GM12865 (cell line): ENCODE results near the gene PITRM1.
"Not testable (repeated sequence)": the region's sequence is repeated elsewhere in the genome, so short reads cannot be mapped to it uniquely, and the experiment has no call there.

Experiments
- DNase-seq: peaks from one replicate; pipeline ENCODE4 v3.0.0; 2010; ENCODE audit warnings: low read depth
- H3K4me3 ChIP-seq: 2 replicates; pipeline ENCODE4 v1.5.1; 2011; ENCODE audit warnings: mild to moderate bottlenecking, low read depth, low read length, control low read depth
- CTCF ChIP-seq: IDR thresholded peaks from 2 replicates; pipeline ENCODE4 v1.5.1; 2011; ENCODE audit warnings: low read length, control low read depth, low read depth, inconsistent platforms; ENCODE audit not compliant: insufficient read depth; ENCODE audit errors: missing control alignments

The PITRM1 gene

DNA sequence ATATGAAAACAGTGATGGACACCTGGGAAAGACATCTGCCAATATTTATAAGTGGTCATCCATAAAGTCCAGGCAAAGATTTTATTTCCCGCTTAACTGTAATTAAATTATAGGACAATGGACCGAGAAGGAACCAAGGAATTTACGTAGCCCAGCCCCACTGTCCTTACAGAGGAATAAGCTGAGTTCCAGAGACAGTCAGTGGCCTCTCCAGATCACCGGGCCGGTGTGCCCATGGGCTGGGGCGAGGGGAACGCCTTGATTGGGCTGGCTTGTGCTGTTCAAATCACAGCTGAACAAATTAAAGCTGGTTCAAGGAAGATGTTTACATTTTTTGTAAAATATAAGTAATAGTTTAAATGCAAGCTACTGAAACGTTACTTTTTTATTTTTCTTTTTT is 64.5 kb downstream of the PITRM1 start:
- no peak for DNase-seq
- TF ChIP-seq CTCF = no peak
- no peak overlapping the region for H3K4me3 ChIP-seq

DNA sequence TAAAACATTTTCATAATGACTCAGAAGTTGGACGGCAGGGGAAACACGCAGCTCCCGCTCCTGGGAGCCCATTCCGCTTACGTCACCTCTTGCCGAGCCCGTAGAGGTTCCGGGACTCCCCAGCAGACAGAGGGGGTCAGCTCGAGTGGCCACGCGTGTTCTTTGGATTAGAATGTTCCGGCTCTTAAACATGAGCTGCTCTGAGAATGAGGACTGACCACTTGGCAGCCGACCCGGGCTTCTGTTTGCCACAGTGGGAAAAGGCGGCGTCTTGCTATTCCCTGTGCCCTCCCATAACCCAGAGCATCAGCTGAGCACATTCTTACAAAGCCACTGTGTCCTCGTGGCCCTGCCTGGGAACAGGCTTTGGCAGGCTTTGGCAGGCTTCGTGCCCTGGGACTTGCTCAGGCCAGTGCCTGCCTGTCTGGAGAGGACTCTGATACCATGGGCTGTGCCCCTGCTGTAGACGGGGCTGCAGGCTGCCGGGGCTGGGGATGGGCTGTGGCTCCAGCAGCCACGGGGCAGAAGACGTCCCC is 65.1 kb downstream of the PITRM1 start:
- no peak for DNase-seq
- H3K4me3 ChIP-seq = no peak overlapping the region
- no peak for TF ChIP-seq CTCF

GRCh38 chr10:3106928-3107425 is 65.6 kb downstream of the PITRM1 start:
- no peak overlapping the region for H3K4me3 ChIP-seq
- no peak for DNase-seq
- no peak for TF ChIP-seq CTCF

DNA sequence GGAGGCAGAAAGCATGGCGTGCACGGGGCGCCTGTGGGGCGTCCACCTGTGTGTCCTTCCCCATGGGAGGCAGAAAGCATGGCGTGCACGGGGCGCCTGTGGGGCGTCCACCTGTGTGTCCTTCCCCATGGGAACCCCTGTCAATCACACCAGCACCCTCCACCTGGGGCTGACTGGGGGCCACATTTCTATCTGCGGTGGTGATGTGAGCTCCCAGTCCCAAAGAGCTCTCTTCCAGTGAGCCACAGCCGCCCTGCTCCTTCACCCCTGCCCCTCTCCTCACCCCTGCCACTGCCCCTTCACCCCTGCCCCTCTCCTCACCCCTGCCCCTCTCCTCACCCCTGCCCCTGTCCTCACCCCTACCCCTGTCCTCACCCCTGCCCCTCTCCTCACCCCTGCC is 66.3 kb downstream of the PITRM1 start:
- DNase-seq, H3K4me3 ChIP-seq: not testable (repeated sequence)

- no peak overlapping the region for H3K4me3 ChIP-seq
- no peak for TF ChIP-seq CTCF
- DNase-seq = no peak
These were observed 66.7 kb downstream of the PITRM1 start for GRCh38 chr10:3105905-3106304.

DNA sequence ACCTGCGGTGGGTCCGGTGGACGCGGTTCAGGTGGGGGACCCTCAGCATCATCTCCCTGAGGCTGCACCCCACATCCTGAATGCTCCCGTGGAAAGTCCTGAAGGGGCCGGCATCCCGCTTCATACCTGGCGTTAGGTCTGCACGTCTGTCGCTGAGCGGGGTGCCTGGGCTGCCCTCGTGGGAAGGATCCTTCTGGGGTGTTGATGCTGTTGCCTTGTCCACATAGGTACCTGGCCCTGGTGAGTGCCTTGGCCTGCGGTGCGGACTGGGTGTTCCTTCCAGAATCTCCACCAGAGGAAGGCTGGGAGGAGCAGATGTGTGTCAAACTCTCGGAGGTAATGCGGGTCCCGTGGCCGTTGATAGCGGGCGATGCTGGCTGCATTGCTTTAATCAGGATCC is 67.4 kb downstream of the PITRM1 start:
- no peak overlapping the region for H3K4me3 ChIP-seq
- TF ChIP-seq CTCF = no peak
- no peak for DNase-seq

DNA sequence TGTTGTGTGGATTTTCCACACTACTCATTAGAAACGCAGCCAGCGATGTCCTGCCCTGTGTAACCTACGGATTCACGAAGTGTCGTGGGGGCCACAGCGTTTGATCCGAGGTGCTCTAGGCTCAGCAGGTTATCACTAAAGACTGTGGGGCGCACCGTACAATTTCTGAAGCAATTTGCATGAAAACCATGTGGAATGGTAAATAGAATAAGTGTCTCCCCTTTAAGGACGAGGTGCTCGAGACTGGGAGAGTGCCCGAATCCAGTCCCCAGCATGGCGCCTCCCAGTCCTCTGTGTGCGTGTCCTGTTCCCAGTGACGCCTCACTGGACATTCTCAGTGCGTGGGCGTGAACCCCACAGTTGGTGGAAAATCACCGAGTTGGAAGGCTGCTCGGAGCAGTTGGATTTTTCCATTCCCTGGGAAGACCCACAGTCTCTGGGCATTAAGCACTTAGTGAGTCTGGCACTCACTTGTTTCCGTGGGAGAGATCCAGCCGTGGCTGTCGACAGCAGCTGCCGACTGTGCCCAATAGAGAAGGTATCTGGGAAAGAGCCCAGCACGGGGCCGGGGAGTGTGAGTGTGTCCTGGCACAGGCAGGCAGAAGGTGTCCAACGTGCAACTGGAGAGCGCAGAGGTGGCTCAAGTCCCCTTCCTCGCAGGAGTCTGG is 68.2 kb downstream of the PITRM1 start:
- DNase-seq = no peak
- no peak for TF ChIP-seq CTCF
- no peak overlapping the region for H3K4me3 ChIP-seq
